NK-92 (cell line): ENCODE results near the gene HDDC2.

Experiments
- DNase-seq: peaks from one replicate; lab custom pipeline; 2025; ENCODE audit not compliant: unreplicated experiment; lab: John Stamatoyannopoulos, UW

Gene HDDC2

DNA sequence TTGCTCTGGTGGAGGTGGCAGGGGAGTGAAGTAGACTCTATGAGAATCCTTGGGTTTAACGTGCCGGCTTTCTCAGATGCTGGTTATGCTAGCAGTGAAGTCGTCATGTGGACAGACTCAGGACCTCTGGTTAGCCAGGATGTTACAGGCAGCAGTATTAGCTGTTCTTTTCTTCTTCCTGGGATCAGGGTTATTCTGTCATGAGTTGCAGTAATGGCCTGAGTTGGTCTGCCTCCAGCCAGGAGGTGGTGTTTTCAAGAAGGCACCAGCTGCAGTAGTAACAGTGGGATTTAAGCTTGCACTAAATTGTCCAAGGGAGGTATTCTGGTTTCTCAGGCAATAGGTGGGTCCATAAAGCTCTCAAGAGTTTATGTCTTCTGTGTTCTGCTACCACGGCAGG lies 56.7 kb downstream of the HDDC2 start:
- no peak for DNase-seq

DNA sequence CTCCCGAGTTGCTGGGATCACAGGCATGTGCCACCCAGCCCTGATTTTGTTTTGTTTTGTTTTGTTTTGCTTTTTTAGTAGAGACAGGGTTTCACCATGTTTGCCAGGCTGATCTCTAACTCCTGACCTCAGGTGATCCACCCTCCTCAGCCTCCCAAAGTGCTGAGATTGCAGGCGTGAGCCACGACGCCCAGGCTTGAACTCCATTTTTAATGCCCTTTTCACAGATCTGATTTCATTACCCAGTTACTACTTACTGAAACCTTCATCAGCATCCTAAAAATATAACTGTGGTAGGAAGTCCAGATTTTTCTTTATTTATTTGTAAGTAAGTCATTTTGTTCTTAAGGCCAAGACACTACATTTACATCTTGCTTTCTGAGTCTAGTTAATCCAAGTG lies 64.0 kb downstream of the HDDC2 start:
- DNase-seq, result no peak

GRCh38 chr6:125236536-125237327 lies 65.0 kb downstream of the HDDC2 start:
- DNase-seq, result no peak

DNA sequence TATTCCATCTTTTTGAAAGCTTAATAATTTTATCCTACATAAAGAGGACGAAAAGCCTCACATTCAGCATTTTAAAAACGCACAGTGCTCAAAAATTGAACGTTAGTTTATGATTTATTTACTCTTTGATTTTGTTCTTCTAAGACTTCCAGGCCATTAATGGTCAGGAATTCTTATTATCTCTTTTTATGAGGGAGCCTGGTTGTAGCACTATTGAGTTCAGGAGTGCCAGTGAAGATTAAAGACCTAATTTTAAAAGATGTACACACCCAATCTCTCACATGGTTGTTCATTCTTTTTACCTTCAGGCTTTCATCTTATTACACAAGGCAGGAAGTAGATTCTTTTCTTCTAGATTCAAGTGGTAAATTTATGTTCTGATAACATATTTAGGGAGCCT lies 68.6 kb downstream of the HDDC2 start:
- DNase-seq, result no peak

DNA sequence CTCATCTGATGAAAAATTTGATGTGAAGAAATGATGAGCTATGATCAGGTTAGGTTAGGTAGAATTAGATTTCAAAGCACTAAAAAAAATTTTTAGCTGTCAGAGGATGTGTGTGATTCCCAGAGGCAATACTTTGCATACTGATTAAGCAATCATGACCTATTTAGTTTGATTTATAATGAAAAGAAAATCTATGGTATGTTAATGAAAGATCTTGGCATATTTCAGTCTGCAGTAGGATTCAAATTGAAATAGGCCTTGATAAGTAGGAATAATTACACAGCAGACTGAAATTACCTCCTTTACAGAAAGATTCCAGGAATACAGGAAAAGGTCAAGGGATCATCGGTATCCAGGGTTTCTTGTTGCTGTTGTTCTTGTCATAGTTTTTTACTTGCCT lies 69.3 kb downstream of the HDDC2 start:
- no peak for DNase-seq

DNA sequence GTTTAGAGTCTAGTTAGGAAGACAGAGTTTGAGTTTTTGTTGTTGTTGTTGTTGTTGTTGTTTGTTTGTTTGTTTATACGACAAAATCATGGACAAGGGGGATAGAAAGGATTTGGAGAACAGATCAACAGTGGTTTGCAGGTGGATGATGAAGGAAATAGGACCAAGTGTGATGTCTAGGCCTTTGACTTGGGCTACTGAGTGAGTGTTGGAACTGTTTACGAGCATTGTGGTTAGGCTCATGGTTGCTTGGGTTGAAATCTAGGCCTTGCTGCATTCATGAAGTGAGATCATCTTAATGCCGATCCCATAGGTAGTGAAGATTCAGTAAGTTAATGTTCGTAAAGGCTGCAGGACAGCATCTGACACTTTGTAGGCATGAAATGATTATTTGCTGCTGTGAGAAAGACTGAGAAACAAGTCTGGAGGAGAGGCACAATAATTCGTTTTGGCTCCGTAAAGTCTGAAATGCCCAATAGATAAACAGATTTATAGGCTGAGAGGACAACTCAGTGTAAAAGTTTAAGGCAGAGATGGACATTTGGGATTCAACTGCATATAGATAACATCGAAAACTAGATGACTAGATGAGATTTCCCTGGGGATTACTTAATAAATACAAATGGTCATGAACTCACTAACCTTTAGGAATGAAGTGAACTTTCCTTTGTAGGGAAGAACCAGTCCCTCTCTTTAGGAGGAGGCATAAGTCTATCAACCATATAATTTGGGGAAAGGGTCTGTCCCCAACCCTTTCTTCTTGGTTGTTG lies 70.0 kb downstream of the HDDC2 start:
- DNase-seq, result no peak

DNA sequence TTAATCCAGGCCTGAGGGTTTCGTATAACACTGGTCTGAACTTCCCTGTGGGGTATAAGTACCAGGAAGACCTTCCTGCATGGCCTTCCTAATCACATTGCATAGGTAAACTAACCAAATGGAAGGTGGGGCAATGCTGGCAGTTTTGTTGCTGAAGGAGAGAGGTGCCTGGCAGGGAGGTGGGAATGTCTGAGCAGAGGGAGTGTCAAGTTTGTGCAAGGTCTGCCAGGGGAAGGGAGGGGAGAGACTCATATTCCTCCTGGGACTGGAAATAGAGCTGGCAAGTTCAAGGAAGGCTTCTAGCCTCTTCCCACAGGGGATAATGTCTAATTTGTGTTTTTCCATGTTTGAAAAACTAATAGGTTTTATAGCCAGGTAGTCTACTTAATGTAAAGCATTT lies 70.6 kb downstream of the HDDC2 start:
- DNase-seq, result no peak

DNA sequence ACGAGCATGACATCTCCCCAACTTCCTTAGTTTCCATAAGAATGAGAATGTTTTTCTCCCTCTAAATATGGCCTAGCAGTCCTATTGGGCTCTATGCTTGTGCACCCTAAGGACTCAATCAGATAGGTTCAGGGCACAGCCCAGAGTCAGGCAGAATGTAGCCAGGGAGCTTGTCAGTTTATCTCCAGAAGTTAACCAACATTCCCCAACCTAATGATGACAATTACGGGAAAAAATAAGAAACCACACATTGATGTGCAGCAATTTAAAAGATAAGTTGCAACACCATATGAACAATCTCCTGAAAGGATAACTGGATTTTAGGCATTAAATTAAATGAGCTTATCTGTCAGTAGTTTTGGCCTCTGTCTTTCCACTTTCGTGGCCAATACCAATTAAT lies 71.1 kb downstream of the HDDC2 start:
- no peak for DNase-seq

DNA sequence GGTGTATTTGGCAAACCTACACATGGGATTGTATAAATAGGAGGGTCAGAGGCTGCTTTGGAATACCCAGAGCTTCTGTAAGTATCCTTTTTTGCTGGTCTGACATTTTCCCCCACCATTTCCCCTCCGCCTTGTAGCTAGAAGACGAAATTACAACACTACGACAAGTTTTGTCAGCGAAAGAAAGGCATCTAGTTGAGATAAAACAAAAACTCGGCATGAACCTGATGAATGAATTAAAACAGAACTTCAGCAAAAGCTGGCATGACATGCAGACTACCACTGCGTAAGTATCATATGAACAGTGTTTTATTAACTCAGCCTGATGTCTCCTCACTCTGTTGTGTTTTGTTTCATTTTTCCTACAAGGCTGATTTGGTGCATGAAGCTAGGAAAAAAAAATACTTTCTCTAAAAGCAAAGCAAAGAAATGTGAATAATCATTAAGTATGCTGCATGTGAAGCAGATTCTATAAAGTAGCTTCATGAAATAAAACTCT lies 72.7 kb downstream of the HDDC2 start:
- DNase-seq, result no peak

GRCh38 chr6:125227244-125227643 lies 74.5 kb downstream of the HDDC2 start:
- DNase-seq, result no peak
